K562 (cell line): Measurements from ENCODE around the gene ARHGAP32. TPM values are rescaled to one million over a fixed set of nuclear protein-coding genes. Genes with fewer than 3 reads are reported as not detected.

ENCODE experiments used
- ATAC-seq: fragments of 200-7000 bp; cut with Tn5 transposase; 3 replicates; pipeline ENCODE4 v1.9.1; 2020; ENCODE audit warnings: moderate library complexity
- BruUV-seq: library from RNA; stranded (reverse); fragments of 400-500 nt; replicated peaks from 2 replicates; lab custom pipeline; 2021; lab: Mats Ljungman, UMichigan
- CTCF ChIA-PET: fragments of 300-600 bp; formaldehyde crosslinking; extraction: SDS; loops from one replicate; lab custom pipeline; 2021; ENCODE audit warnings: low intra/inter-chr PET ratio; lab: Yijun Ruan, JAX
- POLR2A ChIA-PET: fragments of 300-600, 350-650 bp; sonication (Branson Sonifier 250); formaldehyde crosslinking; extraction: SDS; loops from one replicate; lab custom pipeline; 2021; ENCODE audit warnings: antibody characterized with exemption, inconsistent platforms; lab: Yijun Ruan, JAX
- DNase-seq, 4 experiments: peaks; one replicate each; pipeline versions ENCODE4 v3.0.0 to v3.0.0-alpha.2; 2011 to 2018; ENCODE audit warnings: low spot score in 3 of 4, mixed read lengths in 3 of 4; ENCODE audit errors: extremely low read depth in 1 of 4
- FAIRE-seq: peaks from 2 replicates; lab custom pipeline; 2011; peaks lifted over from hg19 to GRCh38; lab: Jason Lieb, UNC
- H2AFZ ChIP-seq: 2 replicates; pipeline ENCODE4 v1.6.0; 2011; ENCODE audit warnings: low read depth, low read length, control low read depth, inconsistent platforms
- H3K27ac ChIP-seq: fragments of 200-600 bp; 3 replicates; pipeline ENCODE4 v1.8.0; 2011; ENCODE audit warnings: low read depth, mild to moderate bottlenecking, control low read depth, inconsistent platforms, low read length, moderate library complexity, mixed read lengths; ENCODE audit errors: extremely low read depth
- H3K27me3 ChIP-seq, 2 experiments: fragments of 300-600 bp in 1 of 2; 2 replicates in 1 of 2; 3 replicates in 1 of 2; pipeline versions ENCODE4 v1.6.0 to v1.8.0; 2011; ENCODE audit warnings: inconsistent platforms in 2 of 2, low read length in 2 of 2, mild to moderate bottlenecking in 1 of 2, mixed read lengths in 1 of 2, moderate library complexity in 1 of 2; ENCODE audit not compliant: control insufficient read depth in 2 of 2, insufficient read depth in 2 of 2
- H3K36me3 ChIP-seq: fragments of 300-600 bp; 3 replicates; pipeline ENCODE4 v1.8.0; 2011; ENCODE audit warnings: mild to moderate bottlenecking, low read length, inconsistent platforms; ENCODE audit not compliant: control insufficient read depth, insufficient read depth
- H3K4me1 ChIP-seq, 2 experiments: fragments of 200-600 bp in 1 of 2; replicated peaks in 1 of 2; 2 replicates in 1 of 2; 3 replicates in 1 of 2; pipeline versions ENCODE4 v1.5.1 to v1.8.0; 2011; ENCODE audit warnings: inconsistent platforms in 2 of 2, low read length in 2 of 2, mild to moderate bottlenecking in 1 of 2, mixed read lengths in 1 of 2, moderate library complexity in 1 of 2; ENCODE audit not compliant: control insufficient read depth in 2 of 2, insufficient read depth in 2 of 2
- H3K4me2 ChIP-seq: 2 replicates; pipeline ENCODE4 v1.6.1; 2011; ENCODE audit warnings: low read length, control low read depth, inconsistent platforms, mixed read lengths; ENCODE audit not compliant: insufficient read depth
- H3K4me3 ChIP-seq: fragments of 200-600 bp; sonication (generic), shearing (Covaris generic); 2 replicates; pipeline ENCODE4 v1.5.1; 2016; ENCODE audit warnings: control low read depth, inconsistent platforms
- H3K79me2 ChIP-seq: fragments of 200-600 bp; 3 replicates; pipeline ENCODE4 v1.8.0; 2011; ENCODE audit warnings: low read length, inconsistent platforms; ENCODE audit not compliant: control insufficient read depth, insufficient read depth
- H3K9ac ChIP-seq, 2 experiments: 2 replicates each; pipeline versions ENCODE4 v1.6.0 to v1.6.1; 2011; ENCODE audit warnings: low read depth in 2 of 2, low read length in 2 of 2, control low read depth in 1 of 2, inconsistent platforms in 1 of 2, mild to moderate bottlenecking in 1 of 2, mixed read lengths in 1 of 2; ENCODE audit not compliant: insufficient read depth in 1 of 2
- H3K9me1 ChIP-seq: one replicate; pipeline ENCODE4 v1.6.0; 2011; ENCODE audit warnings: inconsistent platforms, mild to moderate bottlenecking, low read length, moderate library complexity; ENCODE audit not compliant: control insufficient read depth, insufficient read depth
- H3K9me3 ChIP-seq: replicated peaks from 2 replicates; pipeline ENCODE4 v1.5.1; 2011; ENCODE audit warnings: low read depth, low read length, inconsistent platforms; ENCODE audit not compliant: control insufficient read depth, insufficient read depth
- H4K20me1 ChIP-seq: replicated peaks from 2 replicates; pipeline ENCODE4 v1.6.1; 2011; ENCODE audit warnings: low read length, inconsistent platforms, mixed read lengths; ENCODE audit not compliant: control insufficient read depth, insufficient read depth
- NFYB ChIP-seq: IDR thresholded peaks from 2 replicates; pipeline ENCODE4 v1.6.1; 2011; ENCODE audit warnings: mild to moderate bottlenecking, moderate library complexity; ENCODE audit not compliant: insufficient read length; ENCODE audit errors: extremely low read depth
- UBTF ChIP-seq, 2 experiments: IDR thresholded peaks; 2 replicates each; pipeline ENCODE4 v1.6.1; 2012; ENCODE audit warnings: improper control_type of control experiment in 2 of 2, low read depth in 2 of 2, low read length in 2 of 2, borderline replicate concordance in 1 of 2
- WGBS: fragments of 100-300 bp; shearing (Covaris generic); methylation state at CpG from one replicate; pipeline ENCODE4 v1.1.6; 2016; ENCODE audit warnings: low coverage, mixed read lengths; ENCODE audit not compliant: insufficient coverage; ENCODE audit errors: missing lambda C conversion rate; 5-methylcytosine and 5-hydroxymethylcytosine counted together
- in situ Hi-C: fragments of 300-500 bp; cut with MboI; formaldehyde crosslinking; loops from 4 replicates; pipeline ENCODE4 v1.15.0; 2018; ENCODE audit warnings: inconsistent platforms, mixed read lengths
- intact Hi-C: fragments of 100-400 bp; cut with micrococcal nuclease; formaldehyde crosslinking; loops from 2 replicates; pipeline ENCODE4 v1.14.2; 2022
- polyA plus RNA-seq, 8 experiments: library from polyadenylated mRNA; depleted of rRNA in 4 of 8; stranded (reverse) in 5 of 8; unstranded in 3 of 8; fragments of >200 nt; fragmentation: Nextera tagmentation in 2 of 8; fragmentation: Illumina TruSeq in 1 of 8; extraction: Ambion mirVana in 2 of 8; extraction: Trizol in 1 of 8; gene quantifications; 2 replicates each; pipeline versions ENCODE4 v1.2.1 to v1.2.3, GENCODE V29; 2011 to 2014; ENCODE audit warnings: inconsistent platforms in 1 of 8, missing spikeins in 1 of 8
- total RNA-seq, 7 experiments: library from RNA; depleted of rRNA in 6 of 7; stranded (reverse); fragments of >200 nt in 6 of 7; fragmentation: Illumina TruSeq in 2 of 7; extraction: Trizol in 2 of 7; gene quantifications; 2 replicates each; pipeline versions ENCODE4 v1.2.1 to v1.2.3, GENCODE V29; 2011 to 2021; ENCODE audit warnings: low replicate concordance in 1 of 7

ARHGAP32 gene
- total and polyA plus RNA-seq, 9 of the 15 experiments (the other 6 are each of a cell fraction or from before 2014, with no cell fraction given): 0.18 TPM; not detected in 8

GRCh38 chr11:128963744-128964325 lies 228.3 kb downstream of the ARHGAP32 start:
- ATAC-seq (no peak), DNase-seq (no peak), FAIRE-seq (no peak)
- no peak overlapping the region for H3K9ac ChIP-seq
- H3K79me2 ChIP-seq: no peaks in the 10 kb centered on the region
- POLR2A ChIA-PET: interaction anchor here (0.8 kb wide), 1 partner anchor 694 kb away, joined by 4 read pairs; no protein-coding TSS in a partner anchor
- no TSS peak for BruUV-seq
- no peak overlapping the region for H3K4me3 ChIP-seq
- intact Hi-C loops (no loop called here), in situ Hi-C loops (no loop called here)
- no peaks in the 10 kb centered on the region for H3K9me3 ChIP-seq
- H2AFZ ChIP-seq: no peak overlapping the region
- no peaks in the 10 kb centered on the region for H3K9me1 ChIP-seq
- no peaks in the 10 kb centered on the region for H3K27me3 ChIP-seq
- TF ChIP-seq NFYB: no peak
- TF ChIP-seq UBTF (IDR thresholded peaks at IDR 0.05; ENCODE audit: borderline replicate concordance in 1 of 2, low read depth in 2 of 2, low read length in 2 of 2): no peak
- CTCF ChIA-PET: no interaction called here
- 0% methylated on average over 3 of the region's 3 CpGs for WGBS
- no peaks in the 10 kb centered on the region for H3K36me3 ChIP-seq
- H3K4me2 ChIP-seq: no peak overlapping the region
- no peaks in the 10 kb centered on the region for H3K4me1 ChIP-seq
- H3K27ac ChIP-seq: no peak overlapping the region
- no peaks in the 10 kb centered on the region for H4K20me1 ChIP-seq
